ENCODE data around the gene TMEM91.

TMEM91 gene

DNA sequence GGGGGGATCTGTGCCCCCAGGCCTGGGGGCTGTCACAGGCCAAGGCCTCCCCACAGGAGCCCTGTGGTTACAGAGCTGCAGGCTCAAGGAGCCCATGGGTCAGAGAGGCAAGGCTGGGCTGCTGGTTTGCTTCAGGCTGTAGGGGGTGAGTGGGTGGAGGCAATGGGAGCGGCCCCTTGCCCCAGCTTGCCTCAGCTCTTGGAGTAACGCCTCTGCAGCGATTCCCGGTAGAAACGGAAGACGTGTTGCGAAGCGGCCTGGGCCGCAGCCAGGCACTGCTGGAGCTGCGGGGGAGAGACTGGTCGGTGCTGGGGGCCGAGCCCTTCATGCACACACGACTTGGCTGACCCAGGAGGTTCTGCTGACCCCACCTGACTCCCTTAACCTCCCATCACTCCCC is 10.1 kb downstream of the TMEM91 start:
- no peak overlapping the region for H3K27ac ChIP-seq (ENCODE audit: low read depth, low read length)
- H3K36me3 ChIP-seq (ENCODE audit: control insufficient read depth, insufficient read depth, low read length), result peaks cover 42% of the 10 kb centered on the region
- H3K9ac ChIP-seq (ENCODE audit: low read depth, low read length), result no peak overlapping the region
- no peaks in the 10 kb centered on the region for H3K27me3 ChIP-seq (ENCODE audit: control insufficient read depth, insufficient read depth, low read length)
- no peaks in the 10 kb centered on the region for H3K9me3 ChIP-seq (ENCODE audit: control insufficient read depth, insufficient read depth, low read length)
- H3K4me3 ChIP-seq (ENCODE audit: low read depth, low read length), result no peak overlapping the region
- H3K4me1 ChIP-seq (ENCODE audit: control insufficient read depth, insufficient read depth, low read length), result no peaks in the 10 kb centered on the region

DNA sequence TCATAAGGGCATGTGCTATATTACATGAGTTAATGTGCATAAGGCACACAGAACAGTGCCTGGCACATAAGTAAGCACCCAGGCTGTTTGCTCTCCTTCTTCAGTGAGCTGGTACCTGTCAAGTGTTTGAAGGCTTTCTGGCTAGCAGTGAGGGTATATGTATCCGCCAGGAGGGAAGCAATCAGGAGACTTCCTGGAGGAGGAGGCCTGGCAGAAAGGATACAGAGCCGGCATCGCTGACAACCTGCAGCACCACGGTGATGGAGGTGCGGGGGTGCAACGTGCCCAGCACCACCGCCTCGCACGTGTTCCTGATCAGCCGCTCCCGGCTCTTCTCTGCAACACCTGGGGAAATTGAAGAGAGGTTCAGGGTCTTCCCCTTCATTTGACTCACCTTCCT is 15.3 kb downstream of the TMEM91 start:
- Histone ChIP-seq H3K4me1 (ENCODE audit: control insufficient read depth, insufficient read depth, low read length) (no peaks in the 10 kb centered on the region), H3K9ac (ENCODE audit: low read depth, low read length) (no peak overlapping the region), H3K27ac (ENCODE audit: low read depth, low read length) (no peak overlapping the region), H3K9me3 (ENCODE audit: control insufficient read depth, insufficient read depth, low read length) (no peaks in the 10 kb centered on the region), H3K36me3 (ENCODE audit: control insufficient read depth, insufficient read depth, low read length) (peaks cover 44% of the 10 kb centered on the region), H3K4me3 (ENCODE audit: low read depth, low read length) (no peak overlapping the region), H3K27me3 (ENCODE audit: control insufficient read depth, insufficient read depth, low read length) (no peaks in the 10 kb centered on the region)

DNA sequence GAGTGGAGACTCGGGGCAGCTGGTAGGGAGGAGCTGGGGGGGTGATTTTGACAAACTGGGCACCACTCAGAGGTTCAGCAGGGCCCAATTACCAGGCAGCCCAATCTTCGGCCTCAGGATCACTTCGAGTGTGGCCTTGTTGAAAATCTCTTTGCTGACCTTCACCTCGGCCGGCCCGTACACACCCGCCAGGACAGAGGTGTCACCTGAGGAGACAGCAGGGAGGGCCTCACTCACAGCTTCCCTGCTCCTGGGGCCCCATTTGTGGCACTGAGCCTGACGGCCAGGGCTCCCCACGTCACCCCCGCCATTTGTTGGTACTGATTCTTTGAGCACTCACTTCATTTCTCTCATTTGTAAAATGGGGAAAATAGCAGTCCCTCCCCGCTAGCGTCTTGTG is 16.4 kb downstream of the TMEM91 start:
- no peak overlapping the region for H3K4me3 ChIP-seq (ENCODE audit: low read depth, low read length)
- H3K9me3 ChIP-seq (ENCODE audit: control insufficient read depth, insufficient read depth, low read length), result no peaks in the 10 kb centered on the region
- no peaks in the 10 kb centered on the region for H3K27me3 ChIP-seq (ENCODE audit: control insufficient read depth, insufficient read depth, low read length)
- no peak overlapping the region for H3K9ac ChIP-seq (ENCODE audit: low read depth, low read length)
- peaks cover 38% of the 10 kb centered on the region for H3K36me3 ChIP-seq (ENCODE audit: control insufficient read depth, insufficient read depth, low read length)
- H3K4me1 ChIP-seq (ENCODE audit: control insufficient read depth, insufficient read depth, low read length), result no peaks in the 10 kb centered on the region
- H3K27ac ChIP-seq (ENCODE audit: low read depth, low read length), result no peak overlapping the region

DNA sequence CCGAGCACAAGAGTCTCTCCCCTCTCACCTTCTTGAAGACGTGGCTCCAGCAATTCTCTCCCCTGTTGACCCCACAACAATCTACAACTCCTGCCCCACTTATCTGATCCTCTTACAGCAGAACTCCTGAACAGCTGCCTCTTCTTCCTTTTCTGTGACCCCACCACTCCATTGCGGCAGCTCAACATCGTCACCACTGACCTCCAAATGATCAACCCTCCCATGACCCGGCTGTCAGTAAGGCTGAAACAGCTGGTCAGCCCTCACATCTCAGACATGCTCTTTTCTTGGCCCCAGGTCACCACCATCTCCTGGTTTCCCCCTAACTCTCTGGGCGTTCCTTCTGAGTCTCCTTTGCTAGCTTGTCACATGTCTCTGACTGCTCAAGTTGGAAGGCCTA is 19.0 kb downstream of the TMEM91 start:
- Histone ChIP-seq H3K4me1 (ENCODE audit: control insufficient read depth, insufficient read depth, low read length) (peaks cover 5% of the 10 kb centered on the region; the same call in 1 of the 2 replicates), H3K27ac (ENCODE audit: low read depth, low read length) (no peak overlapping the region), H3K9ac (ENCODE audit: low read depth, low read length) (no peak overlapping the region), H3K9me3 (ENCODE audit: control insufficient read depth, insufficient read depth, low read length) (no peaks in the 10 kb centered on the region), H3K4me3 (ENCODE audit: low read depth, low read length) (no peak overlapping the region), H3K36me3 (ENCODE audit: control insufficient read depth, insufficient read depth, low read length) (peaks cover 18% of the 10 kb centered on the region), H3K27me3 (ENCODE audit: control insufficient read depth, insufficient read depth, low read length) (no peaks in the 10 kb centered on the region)

DNA sequence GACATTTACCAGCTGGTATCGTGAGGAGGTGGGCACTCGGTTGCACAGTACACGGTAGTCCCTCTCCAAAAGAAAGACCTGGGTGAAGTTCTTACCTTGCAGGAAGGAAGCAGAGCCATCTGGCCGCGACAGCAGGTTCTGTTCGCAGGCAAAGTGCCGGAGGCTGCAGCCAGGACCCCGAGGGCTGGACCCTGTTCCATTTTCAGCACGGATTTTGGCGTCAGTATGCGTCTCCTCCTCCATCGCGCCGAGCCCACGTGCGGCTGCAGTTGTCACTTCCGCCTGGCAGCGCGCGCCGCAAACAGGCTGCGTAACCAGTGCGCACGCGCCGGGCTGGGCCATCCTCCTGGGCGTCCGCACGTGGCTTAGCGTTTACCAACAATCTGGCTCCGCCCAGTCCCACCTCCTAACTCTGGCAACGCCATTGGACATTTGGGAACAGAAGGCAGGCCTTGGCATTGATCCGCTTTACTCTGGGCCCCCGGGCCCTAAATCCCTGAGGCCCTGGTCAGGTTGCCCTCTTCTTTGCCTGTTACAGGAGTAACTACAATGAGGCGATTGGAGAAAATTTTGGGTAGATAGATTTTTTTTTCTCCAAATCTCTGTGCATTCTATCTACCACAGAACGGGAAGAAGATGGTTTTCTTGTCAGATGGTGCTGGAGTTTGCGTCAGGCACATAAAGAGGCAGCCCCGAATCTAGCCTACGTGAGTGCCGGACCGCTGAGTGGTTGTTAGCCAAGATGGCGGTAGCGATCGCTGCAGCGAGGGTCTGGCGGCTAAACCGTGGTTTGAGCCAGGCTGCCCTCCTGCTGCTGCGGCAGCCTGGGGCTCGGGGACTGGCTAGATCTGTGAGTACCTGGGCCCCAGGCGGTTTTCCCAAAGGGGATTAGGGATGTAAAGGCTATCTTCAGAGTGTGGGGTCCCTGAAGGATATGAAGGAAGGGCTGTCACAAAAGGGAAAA is 21.0 kb downstream of the TMEM91 start, which contains the start of the genes BCKDHA and EXOSC5:
BCKDHA (plus strand) TSS at position 733 of the 964 bp plus-strand sequence; CDS start at position 743, 10 bp downstream.
EXOSC5 (minus strand) TSS at position 274 of the 964 bp plus-strand sequence; CDS start at position 243, 31 bp downstream.
- Histone ChIP-seq H3K4me3 (ENCODE audit: low read depth, low read length) (peak within 1 kb of the TSS; percentile 95), H3K27ac (ENCODE audit: low read depth, low read length) (peak within 1 kb of the TSS; percentile 97)

DNA sequence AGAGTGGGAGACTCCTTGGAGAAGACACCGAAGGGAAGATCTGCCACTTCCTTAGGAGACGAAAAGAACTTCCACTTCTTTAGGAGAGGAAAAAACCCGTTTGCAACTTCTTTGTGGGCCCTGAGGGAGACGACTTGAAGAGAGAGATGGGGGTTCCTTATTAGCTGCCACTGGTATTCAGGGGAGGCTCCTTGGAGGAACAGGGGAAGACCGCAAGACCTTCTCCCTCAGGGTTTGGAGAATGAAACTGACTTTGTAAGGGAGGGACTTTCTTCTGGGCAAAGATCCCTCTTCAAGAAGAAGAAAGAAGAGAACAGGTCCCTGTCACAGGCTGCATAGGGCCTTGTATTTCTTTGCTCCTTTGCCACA is 21.7 kb downstream of the TMEM91 start:
- H3K27ac ChIP-seq (ENCODE audit: low read depth, low read length), result peak overlapping the region; percentile 97
- H3K4me1 ChIP-seq (ENCODE audit: control insufficient read depth, insufficient read depth, low read length), result peaks cover 5% of the 10 kb centered on the region; the same call in 1 of the 2 replicates
- H3K9me3 ChIP-seq (ENCODE audit: control insufficient read depth, insufficient read depth, low read length), result no peaks in the 10 kb centered on the region
- peak overlapping the region; percentile 95 for H3K9ac ChIP-seq (ENCODE audit: low read depth, low read length)
- H3K36me3 ChIP-seq (ENCODE audit: control insufficient read depth, insufficient read depth, low read length), result no peaks in the 10 kb centered on the region
- H3K4me3 ChIP-seq (ENCODE audit: low read depth, low read length), result peak overlapping the region; percentile 95
- H3K27me3 ChIP-seq (ENCODE audit: control insufficient read depth, insufficient read depth, low read length), result no peaks in the 10 kb centered on the region

More for the DNA sequence above, 21.0 kb downstream of the TMEM91 start, which contains the start of the genes BCKDHA and EXOSC5:
- H3K9me3 ChIP-seq (ENCODE audit: control insufficient read depth, insufficient read depth, low read length), result no peaks in the 10 kb centered on the region
- H3K27me3 ChIP-seq (ENCODE audit: control insufficient read depth, insufficient read depth, low read length), result no peaks in the 10 kb centered on the region
- no peaks in the 10 kb centered on the region for H3K36me3 ChIP-seq (ENCODE audit: control insufficient read depth, insufficient read depth, low read length)
- H3K4me1 ChIP-seq (ENCODE audit: control insufficient read depth, insufficient read depth, low read length), result peaks cover 5% of the 10 kb centered on the region; the same call in 1 of the 2 replicates
- peak within 1 kb of the TSS; percentile 95 for H3K9ac ChIP-seq (ENCODE audit: low read depth, low read length)

DNA sequence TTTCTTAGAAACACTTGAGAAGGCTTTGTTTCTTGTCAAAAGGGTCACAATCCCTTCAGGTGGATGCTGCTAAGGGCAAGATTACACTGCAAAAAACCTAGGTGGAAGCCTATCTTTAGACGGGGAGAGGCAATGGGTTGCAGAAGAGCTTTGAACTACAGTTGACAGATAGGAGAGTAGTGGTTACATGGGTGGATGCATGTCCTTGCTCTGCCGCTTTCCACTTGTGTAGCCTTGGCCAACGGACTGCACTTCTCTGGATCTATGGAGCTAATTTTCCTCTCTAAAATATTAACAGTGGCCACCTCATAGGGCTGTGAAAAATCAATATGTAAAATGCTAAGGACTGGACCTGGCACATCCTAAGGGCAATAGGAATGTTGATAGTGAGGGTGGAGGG is 22.3 kb downstream of the TMEM91 start:
- Histone ChIP-seq H3K36me3 (ENCODE audit: control insufficient read depth, insufficient read depth, low read length) (no peaks in the 10 kb centered on the region), H3K4me1 (ENCODE audit: control insufficient read depth, insufficient read depth, low read length) (peaks cover 5% of the 10 kb centered on the region; the same call in 1 of the 2 replicates), H3K27ac (ENCODE audit: low read depth, low read length) (no peak overlapping the region), H3K9ac (ENCODE audit: low read depth, low read length) (peak overlapping the region; percentile 95; the same call in 1 of the 2 replicates), H3K27me3 (ENCODE audit: control insufficient read depth, insufficient read depth, low read length) (no peaks in the 10 kb centered on the region), H3K9me3 (ENCODE audit: control insufficient read depth, insufficient read depth, low read length) (no peaks in the 10 kb centered on the region), H3K4me3 (ENCODE audit: low read depth, low read length) (peak overlapping the region; percentile 95)

DNA sequence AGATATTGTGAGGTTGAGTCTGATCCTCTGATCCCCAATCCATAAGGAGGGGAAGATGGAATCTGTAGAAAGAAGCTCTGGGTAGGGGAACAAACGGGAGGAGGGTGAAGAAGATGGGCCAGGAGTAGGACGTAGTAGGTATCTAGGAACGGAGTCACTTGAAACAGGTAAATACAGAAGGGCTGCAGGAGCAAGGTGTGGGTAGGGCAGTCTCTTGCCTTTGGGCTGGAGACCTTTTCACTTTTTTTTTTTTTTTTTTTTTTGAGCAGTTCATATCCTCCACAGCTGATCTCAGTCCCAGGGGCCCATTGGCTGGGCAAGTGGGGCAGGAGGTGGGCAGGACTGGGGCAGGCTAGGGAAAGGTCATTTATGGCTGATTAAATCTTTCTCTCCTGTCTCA is 22.8 kb downstream of the TMEM91 start:
- peak overlapping the region; percentile 95; the same call in 1 of the 2 replicates for H3K4me3 ChIP-seq (ENCODE audit: low read depth, low read length)
- H3K27me3 ChIP-seq (ENCODE audit: control insufficient read depth, insufficient read depth, low read length), result no peaks in the 10 kb centered on the region
- no peak overlapping the region for H3K9ac ChIP-seq (ENCODE audit: low read depth, low read length)
- no peak overlapping the region for H3K27ac ChIP-seq (ENCODE audit: low read depth, low read length)
- H3K36me3 ChIP-seq (ENCODE audit: control insufficient read depth, insufficient read depth, low read length), result no peaks in the 10 kb centered on the region
- H3K4me1 ChIP-seq (ENCODE audit: control insufficient read depth, insufficient read depth, low read length), result peaks cover 5% of the 10 kb centered on the region; the same call in 1 of the 2 replicates
- H3K9me3 ChIP-seq (ENCODE audit: control insufficient read depth, insufficient read depth, low read length), result no peaks in the 10 kb centered on the region

DNA sequence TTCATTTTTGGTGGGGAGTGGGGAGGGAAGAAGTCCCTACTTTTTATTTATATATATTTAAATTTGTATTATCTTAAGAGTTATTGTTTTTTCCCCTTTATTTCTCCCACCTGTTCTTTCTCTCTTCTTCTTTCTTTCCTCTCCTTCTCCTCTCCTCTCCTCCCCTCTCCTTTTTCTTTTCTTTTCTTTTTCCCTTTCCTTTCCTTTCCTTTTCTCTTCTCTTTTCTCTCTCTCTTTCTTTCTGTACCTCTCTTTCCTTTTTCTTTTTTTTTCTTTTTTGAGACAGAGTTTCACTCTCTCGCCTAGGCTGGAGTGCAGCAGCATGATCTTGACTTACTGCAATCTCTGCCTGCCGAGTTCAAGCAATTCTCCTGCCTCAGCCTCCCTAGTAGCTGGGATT is 23.2 kb downstream of the TMEM91 start:
- no peak overlapping the region for H3K9ac ChIP-seq (ENCODE audit: low read depth, low read length)
- H3K4me3 ChIP-seq (ENCODE audit: low read depth, low read length), result no peak overlapping the region
- H3K27me3 ChIP-seq (ENCODE audit: control insufficient read depth, insufficient read depth, low read length), result no peaks in the 10 kb centered on the region
- H3K36me3 ChIP-seq (ENCODE audit: control insufficient read depth, insufficient read depth, low read length), result no peaks in the 10 kb centered on the region
- H3K4me1 ChIP-seq (ENCODE audit: control insufficient read depth, insufficient read depth, low read length), result peaks cover 5% of the 10 kb centered on the region; the same call in 1 of the 2 replicates
- no peaks in the 10 kb centered on the region for H3K9me3 ChIP-seq (ENCODE audit: control insufficient read depth, insufficient read depth, low read length)
- H3K27ac ChIP-seq (ENCODE audit: low read depth, low read length), result no peak overlapping the region

DNA sequence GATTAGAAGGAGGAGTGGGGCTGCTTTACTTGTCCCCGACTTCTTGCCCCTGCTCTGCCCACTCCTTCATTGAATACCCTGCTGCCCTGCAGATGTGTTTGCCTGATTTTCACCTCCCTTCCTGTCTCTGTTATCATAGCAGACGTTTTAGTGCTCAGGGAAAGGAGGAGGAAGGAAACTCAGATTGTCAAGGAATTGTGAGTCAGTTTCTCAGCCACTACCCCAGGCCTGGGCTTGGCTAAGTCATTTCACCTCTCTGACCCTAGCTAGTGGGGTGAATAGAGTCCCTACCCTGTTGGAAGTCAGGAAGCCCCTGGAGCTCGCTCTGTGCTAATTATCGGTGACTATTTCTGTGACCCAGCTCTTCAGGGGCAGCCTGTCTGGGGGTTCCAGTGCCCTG is 25.1 kb downstream of the TMEM91 start:
- peaks cover 5% of the 10 kb centered on the region; the same call in 1 of the 2 replicates for H3K4me1 ChIP-seq (ENCODE audit: control insufficient read depth, insufficient read depth, low read length)

DNA sequence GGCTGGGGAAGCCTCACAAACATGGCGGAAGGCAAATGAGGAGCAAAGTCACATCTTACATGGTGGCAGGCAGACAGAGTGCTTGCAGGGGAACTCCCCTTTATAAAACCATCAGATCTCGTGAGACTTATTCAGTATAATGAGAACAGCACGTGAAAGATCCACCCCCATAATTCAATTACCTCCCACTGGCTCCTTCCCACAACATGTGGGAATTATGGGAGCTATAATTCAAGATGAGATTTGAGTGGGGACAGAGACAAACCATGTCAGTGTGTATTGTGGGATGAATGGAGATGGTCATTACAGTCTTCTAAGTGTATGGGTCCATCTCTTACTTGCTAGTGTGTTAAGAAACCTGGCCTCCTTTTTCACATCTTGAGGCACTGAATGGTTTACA is 25.7 kb downstream of the TMEM91 start:
- Histone ChIP-seq H3K4me1 (ENCODE audit: control insufficient read depth, insufficient read depth, low read length) (peaks cover 5% of the 10 kb centered on the region; the same call in 1 of the 2 replicates), H3K9me3 (ENCODE audit: control insufficient read depth, insufficient read depth, low read length) (no peaks in the 10 kb centered on the region), H3K4me3 (ENCODE audit: low read depth, low read length) (no peak overlapping the region), H3K9ac (ENCODE audit: low read depth, low read length) (no peak overlapping the region), H3K27ac (ENCODE audit: low read depth, low read length) (no peak overlapping the region), H3K36me3 (ENCODE audit: control insufficient read depth, insufficient read depth, low read length) (no peaks in the 10 kb centered on the region), H3K27me3 (ENCODE audit: control insufficient read depth, insufficient read depth, low read length) (no peaks in the 10 kb centered on the region)

More for the DNA sequence above, 25.1 kb downstream of the TMEM91 start:
- Histone ChIP-seq H3K27ac (ENCODE audit: low read depth, low read length) (no peak overlapping the region), H3K36me3 (ENCODE audit: control insufficient read depth, insufficient read depth, low read length) (no peaks in the 10 kb centered on the region), H3K9ac (ENCODE audit: low read depth, low read length) (no peak overlapping the region), H3K4me3 (ENCODE audit: low read depth, low read length) (no peak overlapping the region), H3K27me3 (ENCODE audit: control insufficient read depth, insufficient read depth, low read length) (no peaks in the 10 kb centered on the region), H3K9me3 (ENCODE audit: control insufficient read depth, insufficient read depth, low read length) (no peaks in the 10 kb centered on the region)
